SHP77 (cell line): ENCODE data around the gene GAB1.

ENCODE experiments used
- DNase-seq, 2 experiments: peaks; one replicate each; lab custom pipeline; 2025; lab: John Stamatoyannopoulos, UW

The GAB1 gene

GRCh38 chr4:143489106-143489505, 152.4 kb downstream of the GAB1 start:
- no peak for DNase-seq

GRCh38 chr4:143498021-143498420, 161.3 kb downstream of the GAB1 start:
- no peak for DNase-seq

- no peak for DNase-seq
Observed at GRCh38 chr4:143502231-143502630, 165.6 kb downstream of the GAB1 start.

- DNase-seq: no peak
Observed at GRCh38 chr4:143506031-143506430, 169.4 kb downstream of the GAB1 start.

GRCh38 chr4:143511906-143512305, 175.2 kb downstream of the GAB1 start:
- DNase-seq: no peak

GRCh38 chr4:143512978-143513313, 176.3 kb downstream of the GAB1 start:
- DNase-seq: no peak

- peak; percentile 80 to 83 for DNase-seq
Observed at GRCh38 chr4:143513314-143514168, 176.9 kb downstream of the GAB1 start, which contains the start of gene SMARCA5. SMARCA5 (plus strand) TSS chr4:143513702; CDS start chr4:143513925, 223 bp downstream.

GRCh38 chr4:143514169-143514495, 177.5 kb downstream of the GAB1 start:
- no peak for DNase-seq

- DNase-seq: peak in 1 of 2 experiments; percentile 13
Observed at GRCh38 chr4:143514497-143514896, 177.8 kb downstream of the GAB1 start.

GRCh38 chr4:143514901-143515300, 178.2 kb downstream of the GAB1 start:
- no peak for DNase-seq

- no peak for DNase-seq
Observed at GRCh38 chr4:143515905-143516304, 179.2 kb downstream of the GAB1 start.

GRCh38 chr4:143517764-143518163, 181.1 kb downstream of the GAB1 start:
- no peak for DNase-seq
